K562 (cell line): ENCODE data around the gene PRPSAP2. TPM values are rescaled to one million over a fixed set of nuclear protein-coding genes. Genes with fewer than 3 reads are reported as not detected.

Experiments used
- ATAC-seq: fragments of 200-7000 bp; cut with Tn5 transposase; 3 replicates; pipeline ENCODE4 v1.9.1; 2020; ENCODE audit warnings: moderate library complexity
- BruUV-seq: library from RNA; stranded (reverse); fragments of 400-500 nt; replicated peaks from 2 replicates; lab custom pipeline; 2021; lab: Mats Ljungman, UMichigan
- CTCF ChIA-PET: fragments of 300-600 bp; formaldehyde crosslinking; extraction: SDS; loops from one replicate; lab custom pipeline; 2021; ENCODE audit warnings: low intra/inter-chr PET ratio; lab: Yijun Ruan, JAX
- POLR2A ChIA-PET: fragments of 300-600, 350-650 bp; sonication (Branson Sonifier 250); formaldehyde crosslinking; extraction: SDS; loops from one replicate; lab custom pipeline; 2021; ENCODE audit warnings: antibody characterized with exemption, inconsistent platforms; lab: Yijun Ruan, JAX
- DNase-seq, 4 experiments: peaks; one replicate each; pipeline versions ENCODE4 v3.0.0 to v3.0.0-alpha.2; 2011 to 2018; ENCODE audit warnings: low spot score in 3 of 4, mixed read lengths in 3 of 4; ENCODE audit errors: extremely low read depth in 1 of 4
- FAIRE-seq: peaks from 2 replicates; lab custom pipeline; 2011; peaks lifted over from hg19 to GRCh38; lab: Jason Lieb, UNC
- H2AFZ ChIP-seq: 2 replicates; pipeline ENCODE4 v1.6.0; 2011; ENCODE audit warnings: low read depth, low read length, control low read depth, inconsistent platforms
- H3K27ac ChIP-seq: fragments of 200-600 bp; 3 replicates; pipeline ENCODE4 v1.8.0; 2011; ENCODE audit warnings: low read depth, mild to moderate bottlenecking, control low read depth, inconsistent platforms, low read length, moderate library complexity, mixed read lengths; ENCODE audit errors: extremely low read depth
- H3K27me3 ChIP-seq, 2 experiments: fragments of 300-600 bp in 1 of 2; 2 replicates in 1 of 2; 3 replicates in 1 of 2; pipeline versions ENCODE4 v1.6.0 to v1.8.0; 2011; ENCODE audit warnings: inconsistent platforms in 2 of 2, low read length in 2 of 2, mild to moderate bottlenecking in 1 of 2, mixed read lengths in 1 of 2, moderate library complexity in 1 of 2; ENCODE audit not compliant: control insufficient read depth in 2 of 2, insufficient read depth in 2 of 2
- H3K36me3 ChIP-seq: fragments of 300-600 bp; 3 replicates; pipeline ENCODE4 v1.8.0; 2011; ENCODE audit warnings: mild to moderate bottlenecking, low read length, inconsistent platforms; ENCODE audit not compliant: control insufficient read depth, insufficient read depth
- H3K4me1 ChIP-seq, 2 experiments: fragments of 200-600 bp in 1 of 2; replicated peaks in 1 of 2; 2 replicates in 1 of 2; 3 replicates in 1 of 2; pipeline versions ENCODE4 v1.5.1 to v1.8.0; 2011; ENCODE audit warnings: inconsistent platforms in 2 of 2, low read length in 2 of 2, mild to moderate bottlenecking in 1 of 2, mixed read lengths in 1 of 2, moderate library complexity in 1 of 2; ENCODE audit not compliant: control insufficient read depth in 2 of 2, insufficient read depth in 2 of 2
- H3K4me2 ChIP-seq: 2 replicates; pipeline ENCODE4 v1.6.1; 2011; ENCODE audit warnings: low read length, control low read depth, inconsistent platforms, mixed read lengths; ENCODE audit not compliant: insufficient read depth
- H3K4me3 ChIP-seq: fragments of 200-600 bp; sonication (generic), shearing (Covaris generic); 2 replicates; pipeline ENCODE4 v1.5.1; 2016; ENCODE audit warnings: control low read depth, inconsistent platforms
- H3K79me2 ChIP-seq: fragments of 200-600 bp; 3 replicates; pipeline ENCODE4 v1.8.0; 2011; ENCODE audit warnings: low read length, inconsistent platforms; ENCODE audit not compliant: control insufficient read depth, insufficient read depth
- H3K9ac ChIP-seq, 2 experiments: 2 replicates each; pipeline versions ENCODE4 v1.6.0 to v1.6.1; 2011; ENCODE audit warnings: low read depth in 2 of 2, low read length in 2 of 2, control low read depth in 1 of 2, inconsistent platforms in 1 of 2, mild to moderate bottlenecking in 1 of 2, mixed read lengths in 1 of 2; ENCODE audit not compliant: insufficient read depth in 1 of 2
- H3K9me1 ChIP-seq: one replicate; pipeline ENCODE4 v1.6.0; 2011; ENCODE audit warnings: inconsistent platforms, mild to moderate bottlenecking, low read length, moderate library complexity; ENCODE audit not compliant: control insufficient read depth, insufficient read depth
- H3K9me3 ChIP-seq: replicated peaks from 2 replicates; pipeline ENCODE4 v1.5.1; 2011; ENCODE audit warnings: low read depth, low read length, inconsistent platforms; ENCODE audit not compliant: control insufficient read depth, insufficient read depth
- H4K20me1 ChIP-seq: replicated peaks from 2 replicates; pipeline ENCODE4 v1.6.1; 2011; ENCODE audit warnings: low read length, inconsistent platforms, mixed read lengths; ENCODE audit not compliant: control insufficient read depth, insufficient read depth
- ARID4B ChIP-seq: sonication (generic); formaldehyde crosslinking; IDR thresholded peaks from 2 replicates; pipeline ENCODE4 v1.8.0; 2022; ENCODE audit warnings: mild to moderate bottlenecking, missing genetic modification reagents
- ASH1L ChIP-seq: fragments of 450-650 bp; IDR thresholded peaks from 2 replicates; pipeline ENCODE4 v1.6.1; 2018; ENCODE audit warnings: borderline replicate concordance, mild to moderate bottlenecking, low read depth; ENCODE audit not compliant: partially characterized antibody
- ATF4 ChIP-seq: fragments of 450-650 bp; formaldehyde crosslinking; IDR thresholded peaks from 2 replicates; pipeline ENCODE4 v1.4.0; 2022; ENCODE audit warnings: mild to moderate bottlenecking, moderate library complexity
- CBX1 ChIP-seq: sonication (generic); IDR thresholded peaks from 2 replicates; pipeline ENCODE4 v1.6.1; 2016; ENCODE audit warnings: antibody characterized with exemption, low read depth, mild to moderate bottlenecking
- CREBBP ChIP-seq: IDR thresholded peaks from one replicate; pipeline ENCODE4 v1.6.1; 2012; ENCODE audit warnings: low read depth, mild to moderate bottlenecking, control low read depth, inconsistent platforms, low read length
- MCM3 ChIP-seq: fragments of 450-650 bp; IDR thresholded peaks from 2 replicates; pipeline ENCODE4 v1.6.1; 2016
- MTA1 ChIP-seq: fragments of 450-650 bp; IDR thresholded peaks from 2 replicates; pipeline ENCODE4 v1.6.1; 2017; ENCODE audit warnings: borderline replicate concordance
- MTA3 ChIP-seq: fragments of 450-650 bp; formaldehyde crosslinking; IDR thresholded peaks from 2 replicates; pipeline ENCODE4 v1.6.1; 2017; ENCODE audit warnings: mild to moderate bottlenecking, borderline replicate concordance
- NUFIP1 ChIP-seq: fragments of 450-650 bp; IDR thresholded peaks from 2 replicates; pipeline ENCODE4 v1.6.1; 2018; ENCODE audit not compliant: partially characterized antibody
- PYGO2 ChIP-seq: fragments of 450-650 bp; IDR thresholded peaks from 2 replicates; pipeline ENCODE4 v1.6.1; 2016; ENCODE audit warnings: mild to moderate bottlenecking, missing genetic modification characterization, moderate library complexity, missing compliant biosample characterization
- XRCC4 ChIP-seq: IDR thresholded peaks from one replicate; pipeline ENCODE4 v1.6.1; 2011; ENCODE audit not compliant: insufficient read depth, insufficient read length; ENCODE audit errors: extremely low read depth
- YY1 ChIP-seq, 3 experiments: IDR thresholded peaks; 2 replicates each; pipeline ENCODE4 v1.6.1; 2011; ENCODE audit warnings: low read length in 2 of 3, mild to moderate bottlenecking in 2 of 3, moderate library complexity in 2 of 3, borderline replicate concordance in 1 of 3, control low read depth in 1 of 3, low read depth in 1 of 3; ENCODE audit not compliant: insufficient read depth in 3 of 3, insufficient replicate concordance in 2 of 3, control insufficient read depth in 1 of 3, insufficient read length in 1 of 3; ENCODE audit errors: extremely low read depth in 1 of 3
- WGBS: fragments of 100-300 bp; shearing (Covaris generic); methylation state at CpG from one replicate; pipeline ENCODE4 v1.1.6; 2016; ENCODE audit warnings: low coverage, mixed read lengths; ENCODE audit not compliant: insufficient coverage; ENCODE audit errors: missing lambda C conversion rate; 5-methylcytosine and 5-hydroxymethylcytosine counted together
- in situ Hi-C: fragments of 300-500 bp; cut with MboI; formaldehyde crosslinking; loops from 4 replicates; pipeline ENCODE4 v1.15.0; 2018; ENCODE audit warnings: inconsistent platforms, mixed read lengths
- intact Hi-C: fragments of 100-400 bp; cut with micrococcal nuclease; formaldehyde crosslinking; loops from 2 replicates; pipeline ENCODE4 v1.14.2; 2022
- polyA plus RNA-seq, 8 experiments: library from polyadenylated mRNA; depleted of rRNA in 4 of 8; stranded (reverse) in 5 of 8; unstranded in 3 of 8; fragments of >200 nt; fragmentation: Nextera tagmentation in 2 of 8; fragmentation: Illumina TruSeq in 1 of 8; extraction: Ambion mirVana in 2 of 8; extraction: Trizol in 1 of 8; gene quantifications; 2 replicates each; pipeline versions ENCODE4 v1.2.1 to v1.2.3, GENCODE V29; 2011 to 2014; ENCODE audit warnings: inconsistent platforms in 1 of 8, missing spikeins in 1 of 8
- total RNA-seq, 7 experiments: library from RNA; depleted of rRNA in 6 of 7; stranded (reverse); fragments of >200 nt in 6 of 7; fragmentation: Illumina TruSeq in 2 of 7; extraction: Trizol in 2 of 7; gene quantifications; 2 replicates each; pipeline versions ENCODE4 v1.2.1 to v1.2.3, GENCODE V29; 2011 to 2021; ENCODE audit warnings: low replicate concordance in 1 of 7

PRPSAP2 gene
- total and polyA plus RNA-seq, 9 of the 15 experiments (the other 6 are each of a cell fraction or from before 2014, with no cell fraction given), result 15.5 to 56.7 (median 35.7) TPM

DNA sequence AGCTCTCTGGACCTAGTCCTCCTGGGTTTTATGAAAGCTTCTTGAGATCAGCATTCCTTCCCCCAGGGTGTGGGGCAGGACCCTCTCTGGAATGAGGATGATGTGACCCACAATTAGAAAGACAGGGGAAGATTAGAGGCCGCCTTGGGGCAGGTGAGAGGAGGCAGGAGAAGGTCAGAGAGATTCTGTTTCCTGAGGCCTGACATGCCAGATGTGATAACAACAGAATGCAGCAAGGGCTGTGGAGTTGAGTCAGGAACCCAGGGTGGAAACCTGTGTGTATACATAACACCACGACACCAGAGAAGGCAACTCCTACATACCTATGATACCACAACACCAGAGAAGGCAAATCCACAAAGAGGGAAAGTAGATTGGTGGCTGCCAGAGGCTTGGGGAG lies 88.6 kb downstream of the PRPSAP2 start (continued):
- TF ChIP-seq ASH1L, result no peak
- no peak for TF ChIP-seq MTA1

DNA sequence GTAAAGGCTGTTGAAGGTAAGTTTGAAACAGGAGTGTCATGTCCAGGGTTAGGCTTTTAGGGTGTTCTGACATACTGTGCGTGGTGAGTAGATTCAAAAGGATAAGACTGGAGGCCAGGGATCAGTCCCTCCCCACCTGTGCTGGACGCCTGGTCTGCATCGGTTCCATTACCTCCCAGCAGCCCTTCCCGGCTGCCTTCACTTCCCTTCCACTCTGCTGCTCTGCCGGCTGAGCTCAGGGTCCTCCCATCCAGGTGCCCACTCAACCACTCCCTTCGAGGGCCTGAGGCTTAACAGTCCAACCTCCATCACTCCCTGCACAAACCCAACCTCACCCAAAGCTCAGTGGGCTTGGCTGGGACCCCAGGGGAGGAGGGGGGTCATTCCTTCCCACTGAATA lies 89.9 kb downstream of the PRPSAP2 start:
- POLR2A ChIA-PET, result no interaction called here
- Histone ChIP-seq H3K9me3 (no peaks in the 10 kb centered on the region), H2AFZ (no peak overlapping the region), H3K4me3 (no peak overlapping the region), H3K9me1 (no peaks in the 10 kb centered on the region), H3K4me1 (peaks cover 2 to 12% of the 10 kb centered on the region in 2 experiments; a peak in 3 of 5 replicates), H3K27me3 (peaks cover 16 to 45% of the 10 kb centered on the region in 2 experiments; a peak in 4 of 5 replicates), H3K79me2 (no peaks in the 10 kb centered on the region), H3K27ac (no peak overlapping the region), H3K9ac (no peak overlapping the region), H3K36me3 (no peaks in the 10 kb centered on the region), H3K4me2 (no peak overlapping the region), H4K20me1 (no peaks in the 10 kb centered on the region)
- peak in 1 of 4 experiments; percentile 2 for DNase-seq
- no peak for ATAC-seq
- in situ Hi-C loops (no loop called here), intact Hi-C loops (no loop called here)
- FAIRE-seq, result no peak
- BruUV-seq, result no TSS peak
- CTCF ChIA-PET, result no interaction called here
- 8% methylated on average over 6 of the region's 6 CpGs for WGBS
- TF ChIP-seq XRCC4, result no peak
- TF ChIP-seq MTA3, result no peak
- TF ChIP-seq NUFIP1, result no peak
- no peak for TF ChIP-seq PYGO2 (tag)
- no peak for TF ChIP-seq MCM3
- no peak for TF ChIP-seq ATF4 (CRISPR knock-in tag)
- no peak for TF ChIP-seq ARID4B (CRISPR knock-in tag)
- no peak for TF ChIP-seq YY1 (IDR thresholded peaks at IDR 0.05; ENCODE audit: borderline replicate concordance in 1 of 3, control insufficient read depth in 1 of 3, extremely low read depth in 1 of 3, insufficient read depth in 3 of 3, insufficient read length in 1 of 3, insufficient replicate concordance in 2 of 3, low read depth in 1 of 3, low read length in 2 of 3)
- TF ChIP-seq CREBBP, result no peak
- no peak for TF ChIP-seq CBX1
